ENCODE measurements around the gene HDAC10.
A peak's percentile ranks its signal among the peaks of the same experiment; 100 is the strongest.
"Not testable (repeated sequence)": the region's sequence is repeated elsewhere in the genome, so short reads cannot be mapped to it uniquely, and the experiment has no call there.

The HDAC10 gene

DNA sequence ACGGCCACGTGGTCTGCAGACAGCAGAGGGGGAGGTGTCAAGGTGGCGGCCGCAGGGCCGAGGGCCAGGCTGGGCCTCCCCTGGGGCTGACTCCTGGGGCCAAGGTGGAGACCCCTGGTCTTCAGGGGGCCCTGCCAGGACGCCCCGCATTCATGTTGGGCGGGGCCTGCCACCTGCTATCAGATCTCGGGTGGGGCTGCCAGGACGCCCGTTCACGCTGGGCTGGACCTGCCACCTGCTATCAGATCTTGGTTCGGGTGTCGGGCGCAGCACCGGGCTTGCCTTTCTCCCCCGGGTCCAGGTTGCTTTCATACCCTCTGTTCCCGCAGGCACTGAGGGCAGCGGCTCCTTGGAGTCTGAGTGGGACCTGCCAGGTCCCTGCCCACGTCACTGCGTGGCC is 35.2 kb upstream of the HDAC10 start:
- in situ Hi-C loops (cut with MboI; ENCODE audit: low pct_unique_long_range_greater_than_20kb, low sequenced_read_pairs), result no loop called here
- no peak for DNase-seq

DNA sequence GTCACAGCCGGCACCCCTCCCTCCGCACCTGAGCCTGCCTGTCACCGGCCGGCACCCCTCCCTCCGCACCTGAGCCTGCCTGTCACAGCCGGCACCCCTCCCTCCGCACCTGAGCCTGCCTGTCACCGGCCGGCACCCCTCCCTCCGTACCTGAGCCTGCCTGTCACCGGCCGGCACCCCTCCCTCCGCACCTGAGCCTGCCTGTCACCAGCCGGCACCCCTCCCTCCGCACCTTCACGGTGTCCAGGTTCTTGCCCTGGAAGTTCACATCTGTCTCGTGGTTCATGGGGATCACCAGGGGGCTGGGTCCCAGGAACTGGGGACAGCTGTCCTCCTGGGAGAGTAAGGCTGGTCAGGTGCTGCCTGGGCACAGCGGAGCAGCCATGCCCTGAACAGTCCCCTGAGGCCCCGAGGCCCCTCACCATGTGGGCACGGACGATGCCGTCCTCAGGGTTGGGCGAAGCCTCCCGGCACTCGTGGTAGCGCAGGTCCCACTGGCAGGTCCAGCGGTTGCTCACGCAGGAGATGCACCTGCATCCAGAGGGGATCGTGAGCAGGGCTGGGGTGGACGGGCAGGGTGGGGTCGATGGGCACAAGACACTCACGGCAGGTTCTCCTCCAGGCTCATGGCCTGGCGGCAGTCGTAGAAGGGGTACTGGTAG is 34.6 kb upstream of the HDAC10 start:
- in situ Hi-C loops (cut with MboI; ENCODE audit: low pct_unique_long_range_greater_than_20kb, low sequenced_read_pairs), result no loop called here
- DNase-seq, result no peak

DNA sequence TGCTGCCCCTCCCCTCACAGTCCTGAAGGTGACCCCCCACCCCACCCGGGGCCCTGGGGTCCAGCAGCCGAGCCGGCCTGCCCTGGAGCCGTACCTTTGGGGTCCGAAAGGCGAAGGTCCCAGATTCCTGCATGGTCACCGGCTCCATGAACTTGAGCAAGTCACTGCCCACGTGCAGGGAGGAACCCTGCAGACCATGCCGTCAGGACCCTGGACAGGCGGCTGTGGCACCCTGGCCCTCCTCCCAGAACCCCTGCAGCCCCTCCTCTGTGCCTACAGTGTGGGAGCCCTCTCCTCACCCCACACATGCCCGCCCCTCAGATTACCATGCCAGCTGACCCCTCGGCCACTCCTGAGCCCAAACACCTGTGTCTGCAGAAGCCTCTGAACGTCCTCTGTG is 33.4 kb upstream of the HDAC10 start:
- in situ Hi-C loops (cut with MboI; ENCODE audit: low pct_unique_long_range_greater_than_20kb, low sequenced_read_pairs), result no loop called here
- no peak for DNase-seq

DNA sequence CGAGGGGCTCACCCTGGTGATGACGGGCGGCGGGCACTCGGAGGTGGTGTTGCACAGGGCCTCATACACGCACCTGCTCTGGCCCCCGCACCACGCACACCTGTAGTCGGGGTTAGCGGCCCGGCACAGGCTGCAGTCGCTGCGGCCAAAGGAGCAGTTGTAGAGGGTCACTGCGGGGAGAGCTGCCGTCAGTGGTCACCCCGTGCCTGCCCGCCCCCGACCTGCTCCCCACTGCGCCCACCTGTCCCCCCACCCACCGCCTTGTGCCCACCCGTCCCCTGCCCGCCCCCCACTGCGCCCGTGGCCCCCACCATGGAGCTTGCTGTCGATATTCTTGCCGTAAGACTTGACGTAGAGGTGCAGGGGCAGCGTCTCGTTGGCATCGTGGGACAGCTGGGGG is 32.8 kb upstream of the HDAC10 start:
- in situ Hi-C loops (cut with MboI; ENCODE audit: low pct_unique_long_range_greater_than_20kb, low sequenced_read_pairs), result no loop called here
- no peak for DNase-seq

DNA sequence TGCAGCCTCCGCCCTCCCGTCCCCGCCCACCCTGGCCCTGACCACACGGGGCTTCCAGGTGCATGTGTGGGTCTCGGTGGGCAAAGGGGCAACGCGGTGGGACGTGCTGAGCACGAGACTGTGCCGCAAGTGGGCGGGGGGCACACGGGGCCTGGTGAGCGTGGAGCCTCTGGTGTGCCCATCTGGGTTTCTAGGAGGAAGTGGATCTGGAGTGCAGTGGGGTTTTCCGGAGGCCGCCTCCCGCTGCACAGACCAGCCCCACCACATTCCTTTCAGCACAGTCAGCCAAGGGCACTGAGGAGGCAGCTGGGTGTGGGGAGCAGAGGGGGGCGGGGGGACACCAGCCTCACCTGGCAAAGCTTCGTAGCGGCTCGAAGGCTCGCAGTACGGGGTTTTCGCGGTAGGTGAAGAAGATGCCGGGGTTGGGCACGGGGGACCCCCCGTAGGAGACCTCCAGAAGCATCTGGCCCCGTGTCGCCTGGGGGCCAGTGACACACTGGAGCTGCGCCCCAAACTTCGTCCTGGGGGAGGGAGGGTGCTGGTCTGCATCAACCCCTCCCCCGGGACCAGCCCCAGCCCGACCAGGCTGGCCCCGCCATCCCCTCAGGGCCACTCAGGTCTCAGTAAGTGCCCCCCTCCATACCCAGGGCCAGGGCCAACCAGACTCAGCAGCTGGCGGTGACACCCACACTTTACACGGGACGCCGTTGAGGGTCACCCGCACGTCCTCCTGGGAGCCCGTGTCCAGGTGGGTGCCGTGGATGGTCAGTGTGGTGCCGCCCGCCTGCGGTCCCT is 31.5 kb upstream of the HDAC10 start:
- in situ Hi-C loops (cut with MboI; ENCODE audit: low pct_unique_long_range_greater_than_20kb, low sequenced_read_pairs), result no loop called here
- no peak for DNase-seq

DNA sequence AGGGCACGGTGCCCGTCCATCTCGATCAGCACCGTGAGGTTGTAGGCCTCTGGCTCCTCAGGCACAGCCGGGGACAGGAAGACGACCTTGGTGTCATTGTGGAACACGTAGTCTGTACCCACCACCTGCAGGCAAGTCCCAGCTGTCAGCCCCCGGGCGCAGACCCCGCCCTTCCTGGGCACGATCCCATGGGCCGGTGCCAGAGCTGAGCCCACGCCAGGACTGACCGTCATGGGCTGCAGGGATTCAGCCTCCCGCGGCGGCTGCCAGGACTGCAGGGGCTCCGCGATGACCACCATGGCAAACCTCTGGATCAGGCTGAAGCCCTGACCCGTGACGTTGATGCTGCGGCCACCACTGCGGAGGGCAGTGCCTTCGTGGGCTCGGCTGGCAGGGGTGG is 30.9 kb upstream of the HDAC10 start:
- DNase-seq, result no peak
- in situ Hi-C loops (cut with MboI; ENCODE audit: low pct_unique_long_range_greater_than_20kb, low sequenced_read_pairs), result no loop called here

DNA sequence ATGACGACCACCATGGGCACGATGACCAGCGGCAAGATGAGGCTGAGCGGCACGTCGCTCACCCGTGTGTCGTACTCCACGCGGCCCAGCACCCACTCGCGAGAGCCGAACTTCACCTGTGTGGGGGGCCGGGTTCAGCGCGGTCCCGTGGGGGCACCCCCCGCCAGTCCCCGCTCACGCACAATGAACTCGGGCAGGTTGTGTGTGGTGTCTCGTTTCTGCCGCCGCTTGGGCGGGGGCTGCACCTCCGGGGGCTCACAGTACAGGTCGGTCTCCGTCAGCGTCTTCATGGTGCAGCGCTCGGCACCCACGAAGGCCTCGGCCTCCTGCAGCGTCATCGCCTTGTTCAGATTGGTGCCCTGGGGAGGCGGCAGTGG is 30.3 kb upstream of the HDAC10 start:
- in situ Hi-C loops (cut with MboI; ENCODE audit: low pct_unique_long_range_greater_than_20kb, low sequenced_read_pairs), result no loop called here
- no peak for DNase-seq

DNA sequence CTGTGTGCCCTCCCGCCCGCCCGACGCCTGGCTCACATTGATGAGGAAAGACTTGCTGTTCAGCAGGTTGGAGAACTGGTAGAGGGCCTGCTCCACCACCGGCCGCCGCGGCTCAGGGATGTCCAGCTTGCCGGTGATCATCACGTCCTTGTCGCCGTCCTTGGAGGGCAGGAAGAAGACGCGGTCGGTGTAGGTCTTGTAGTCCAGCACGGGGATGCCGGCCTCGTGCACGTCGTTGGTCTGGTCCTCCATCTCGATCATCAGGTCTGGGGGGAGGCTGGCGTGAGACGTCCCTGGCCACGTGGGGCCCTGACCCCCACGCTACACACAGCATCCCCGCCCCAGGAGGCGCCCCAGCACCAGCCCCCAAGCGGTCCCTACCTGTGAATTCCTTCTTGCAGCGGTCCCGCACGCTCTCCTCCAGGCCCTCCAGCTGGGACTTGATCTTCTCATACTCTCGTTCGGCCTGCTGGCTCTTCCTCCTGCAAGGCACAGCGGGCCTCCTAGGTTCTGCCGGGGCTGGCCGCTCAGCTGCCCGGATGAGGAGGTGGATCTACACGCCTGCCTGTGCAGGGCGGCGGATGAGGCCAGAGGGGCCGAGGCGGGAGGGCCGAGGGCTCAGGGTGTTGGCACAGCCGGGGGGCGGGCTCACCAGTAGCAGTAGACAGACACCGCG is 29.8 kb upstream of the HDAC10 start:
- no peak for DNase-seq
- in situ Hi-C loops (cut with MboI; ENCODE audit: low pct_unique_long_range_greater_than_20kb, low sequenced_read_pairs), result no loop called here

DNA sequence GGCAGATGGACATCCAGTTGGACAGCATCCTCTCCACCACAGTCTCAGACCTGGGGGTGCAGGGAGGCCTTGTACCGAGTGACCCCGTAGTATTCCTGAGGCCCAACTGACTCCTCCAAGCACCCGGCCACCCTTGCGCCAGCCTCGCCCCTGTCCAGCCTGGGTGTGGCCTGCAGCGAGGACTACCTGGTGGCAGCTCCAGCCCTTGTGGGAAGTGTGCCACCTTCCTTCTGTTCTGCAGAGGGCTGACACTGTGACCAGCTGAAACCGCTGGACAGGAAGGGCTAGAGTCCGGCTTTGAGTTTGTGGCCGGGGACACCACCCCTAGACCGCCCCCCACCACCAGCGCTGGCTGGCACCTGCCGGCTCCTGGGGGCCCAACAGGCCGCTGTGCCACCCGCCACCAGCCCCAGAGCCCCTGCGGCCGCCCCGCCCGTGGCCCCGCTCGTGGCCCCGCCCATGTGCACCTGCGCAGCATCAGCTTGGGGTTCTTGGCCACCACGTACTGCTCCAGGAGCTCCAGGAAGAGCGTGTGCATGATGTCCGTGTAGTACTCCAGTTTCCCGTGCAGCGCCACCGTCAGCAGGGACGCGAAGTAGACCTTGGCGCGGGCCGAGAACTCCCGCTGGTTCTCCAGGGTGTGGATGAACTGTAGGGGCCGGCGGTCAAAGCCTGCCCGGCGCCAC is 29.1 kb upstream of the HDAC10 start:
- in situ Hi-C loops (cut with MboI; ENCODE audit: low pct_unique_long_range_greater_than_20kb, low sequenced_read_pairs), result no loop called here
- DNase-seq, result no peak

DNA sequence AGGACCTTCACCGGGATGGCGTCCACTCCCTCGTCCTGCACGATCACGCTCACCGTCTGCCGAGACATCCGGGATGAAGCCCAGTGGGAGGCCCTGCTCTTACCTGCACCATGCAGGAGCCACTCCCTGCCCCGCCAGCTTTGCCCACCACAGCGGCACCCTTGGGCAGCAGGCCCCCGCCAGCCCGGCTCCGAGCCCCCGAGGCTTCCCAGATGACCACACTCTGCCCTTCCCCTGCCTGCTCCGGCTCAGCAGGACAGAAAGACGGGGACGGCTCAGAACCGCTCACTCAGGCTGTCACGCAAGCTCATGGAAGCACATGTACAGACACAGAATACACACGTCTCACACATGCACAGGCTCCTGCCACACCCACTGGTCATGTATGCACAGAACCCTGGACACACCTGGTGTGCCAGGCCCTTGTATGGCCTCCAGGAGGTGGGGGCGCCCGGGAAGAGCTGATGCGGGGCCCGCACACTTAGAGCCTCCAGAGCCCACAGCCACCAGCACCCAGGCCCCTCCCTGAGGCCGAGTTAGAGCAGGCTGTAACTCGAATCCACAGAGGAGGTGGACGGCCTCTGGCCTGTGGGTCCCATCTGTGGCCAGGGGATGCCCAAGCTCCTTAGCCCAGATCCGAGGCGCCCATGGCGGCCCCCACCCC is 28.0 kb upstream of the HDAC10 start:
- DNase-seq, result no peak
- in situ Hi-C loops (cut with MboI; ENCODE audit: low pct_unique_long_range_greater_than_20kb, low sequenced_read_pairs), result loop anchor here (10.0 kb wide), 1 partner anchor 46 kb away; the partner anchor contains the start of gene DENND6B

DNA sequence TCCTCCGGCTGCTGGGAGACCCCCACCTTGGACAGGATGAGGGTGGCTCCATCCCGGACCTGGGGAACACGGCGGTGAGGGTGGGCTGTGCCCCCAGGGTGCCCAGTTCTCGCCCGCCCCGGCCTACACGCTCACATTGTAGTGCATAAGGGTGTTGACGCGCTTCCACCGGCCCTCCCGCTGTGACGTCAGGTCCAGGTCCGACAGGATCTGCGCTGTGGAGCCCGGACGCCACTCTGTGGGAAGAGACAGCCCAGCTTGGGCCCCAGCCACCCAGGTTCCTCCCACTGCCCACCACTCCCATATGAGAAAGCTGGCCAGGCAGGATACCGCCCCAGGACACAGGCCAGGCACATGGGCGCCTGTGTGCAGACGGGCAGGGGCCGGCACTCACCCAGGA is 27.4 kb upstream of the HDAC10 start:
- DNase-seq, result no peak
- in situ Hi-C loops (cut with MboI; ENCODE audit: low pct_unique_long_range_greater_than_20kb, low sequenced_read_pairs), result loop anchor here (10.0 kb wide), 1 partner anchor 46 kb away; the partner anchor contains the start of gene DENND6B

DNA sequence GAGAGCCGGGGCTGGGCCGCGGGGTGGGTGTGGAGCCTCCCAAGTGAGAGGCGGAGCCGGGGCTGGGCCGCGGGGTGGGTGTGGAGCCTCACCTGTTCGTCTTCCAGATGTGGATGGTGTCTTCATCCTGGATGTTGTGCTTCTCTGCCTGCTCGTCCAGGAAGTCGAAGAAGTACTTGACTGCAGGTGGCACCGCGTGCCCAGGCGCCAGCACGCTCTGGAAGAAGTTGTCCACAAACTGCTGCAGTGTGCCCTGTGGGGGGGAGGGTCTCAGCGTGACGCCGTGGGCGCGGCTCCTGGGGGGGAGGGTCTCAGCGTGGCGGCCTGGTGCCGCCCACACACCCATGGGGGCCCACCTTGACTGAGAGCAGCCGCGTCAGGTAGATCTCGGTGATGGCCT is 26.7 kb upstream of the HDAC10 start:
- no peak for DNase-seq
- in situ Hi-C loops (cut with MboI; ENCODE audit: low pct_unique_long_range_greater_than_20kb, low sequenced_read_pairs), result loop anchor here (10.0 kb wide), 1 partner anchor 47 kb away; the partner anchor contains the start of gene DENND6B

DNA sequence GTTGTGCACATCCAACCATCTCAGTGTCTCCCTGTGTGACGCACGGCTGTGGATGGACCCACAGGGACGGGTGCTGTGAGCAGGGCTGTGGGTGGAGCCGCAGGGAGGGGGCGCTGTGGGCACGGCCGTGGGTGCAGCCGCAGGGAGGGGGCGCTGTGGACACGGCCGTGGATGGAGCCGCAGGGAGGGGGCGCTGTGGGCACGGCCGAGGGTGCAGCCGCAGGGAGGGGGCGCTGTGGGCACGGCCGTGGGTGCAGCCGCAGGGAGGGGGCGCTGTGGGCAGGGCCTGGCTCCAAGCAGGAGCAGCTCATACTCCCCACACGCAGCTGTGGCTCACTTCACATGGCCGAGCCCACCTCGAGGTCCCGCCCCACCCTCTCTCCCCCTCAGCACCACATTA is 25.1 kb upstream of the HDAC10 start:
- in situ Hi-C loops (cut with MboI; ENCODE audit: low pct_unique_long_range_greater_than_20kb, low sequenced_read_pairs), result loop anchor here (10.0 kb wide), 1 partner anchor 49 kb away; the partner anchor contains the start of gene DENND6B
- DNase-seq, result peak; percentile 53

DNA sequence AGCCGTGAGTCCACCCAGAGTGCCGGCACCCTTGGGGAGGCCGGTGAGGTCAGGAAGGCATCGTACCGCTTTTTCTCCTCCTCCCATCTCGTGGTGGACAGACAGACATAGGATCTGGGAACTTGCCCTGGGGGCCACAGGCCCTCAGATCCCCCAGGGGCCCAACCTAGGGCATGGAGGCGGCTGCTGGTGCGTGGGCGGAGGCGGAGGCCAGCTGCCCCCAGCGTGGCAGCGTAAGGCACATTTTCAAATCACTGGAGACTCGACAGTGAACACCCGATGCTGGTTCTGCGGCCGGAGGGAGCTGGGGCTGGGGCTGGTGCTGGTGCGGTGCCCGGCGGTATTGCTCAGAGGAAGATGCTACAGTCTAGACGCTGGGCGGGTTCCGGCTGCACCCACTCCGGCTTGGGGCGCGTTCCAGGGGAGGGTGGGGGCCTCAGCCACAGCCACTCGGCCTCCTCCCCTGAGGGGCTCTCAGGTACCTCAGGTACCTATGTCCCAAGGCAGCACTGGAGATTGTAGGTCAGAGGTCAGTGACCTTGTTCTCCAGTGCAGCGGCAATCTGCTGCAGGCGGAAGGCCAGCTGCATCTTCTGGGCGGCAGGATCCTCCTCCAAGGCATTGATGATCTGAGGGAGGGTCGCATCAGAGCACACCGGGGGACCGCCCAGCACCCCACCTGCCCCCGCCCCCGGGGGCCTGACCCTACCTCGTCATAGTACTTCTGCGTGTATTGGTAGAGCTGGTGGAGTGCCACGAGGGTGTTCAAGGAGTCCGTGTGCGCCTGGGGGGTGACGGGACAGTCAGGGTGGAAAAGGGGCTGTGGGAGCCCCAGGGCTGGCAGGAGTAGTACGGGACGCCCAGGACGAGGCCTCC is 24.4 kb upstream of the HDAC10 start:
- in situ Hi-C loops (cut with MboI; ENCODE audit: low pct_unique_long_range_greater_than_20kb, low sequenced_read_pairs), result loop anchor here (10.0 kb wide), 1 partner anchor 49 kb away; the partner anchor contains the start of gene DENND6B

DNA sequence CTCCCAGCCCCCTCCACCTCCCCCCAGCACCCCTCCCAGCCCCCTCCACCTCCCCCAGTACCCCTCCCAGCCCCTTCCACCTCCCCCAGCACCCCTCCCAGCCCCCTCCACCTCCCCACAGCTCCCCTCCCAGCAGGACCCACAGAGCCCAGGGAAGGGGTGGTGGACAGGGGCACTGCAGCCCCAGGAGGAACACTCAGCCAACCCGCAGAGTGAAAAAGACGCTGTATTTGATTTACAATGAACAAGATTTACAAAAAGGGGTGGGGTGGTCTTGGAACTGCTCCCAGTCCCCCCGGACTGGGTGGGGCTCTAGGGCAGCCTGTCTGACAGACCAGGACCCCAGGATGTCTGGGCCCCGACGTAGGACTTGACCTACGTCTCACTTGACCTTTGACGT is 23.7 kb upstream of the HDAC10 start:
- in situ Hi-C loops (cut with MboI; ENCODE audit: low pct_unique_long_range_greater_than_20kb, low sequenced_read_pairs), result loop anchor here (10.0 kb wide), 1 partner anchor 50 kb away; the partner anchor contains the start of gene DENND6B
- no peak for DNase-seq

More for the DNA sequence above, 24.4 kb upstream of the HDAC10 start:
- DNase-seq, result no peak

DNA sequence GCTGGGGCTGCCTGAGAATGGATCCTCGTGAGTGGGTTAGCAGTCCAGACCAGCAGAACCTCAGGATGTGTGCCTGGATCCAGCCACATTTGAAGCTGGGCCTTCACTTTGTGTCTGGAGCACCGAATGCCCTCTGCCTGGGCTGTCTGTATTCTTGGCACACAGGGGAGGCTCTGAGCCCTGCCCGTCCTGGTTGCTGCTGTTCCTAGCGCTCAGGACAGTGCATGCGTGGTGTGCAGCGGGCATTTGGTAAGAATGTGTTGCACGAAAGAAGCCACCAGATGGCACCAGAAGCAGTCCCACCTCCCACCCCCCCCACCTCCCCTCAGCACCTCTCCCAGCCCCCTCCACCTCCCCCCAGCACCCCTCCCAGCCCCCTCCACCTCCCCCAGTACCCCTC is 23.2 kb upstream of the HDAC10 start:
- in situ Hi-C loops (cut with MboI; ENCODE audit: low pct_unique_long_range_greater_than_20kb, low sequenced_read_pairs), result loop anchor here (10.0 kb wide), 1 partner anchor 50 kb away; the partner anchor contains the start of gene DENND6B
- peak; percentile 75 for DNase-seq

DNA sequence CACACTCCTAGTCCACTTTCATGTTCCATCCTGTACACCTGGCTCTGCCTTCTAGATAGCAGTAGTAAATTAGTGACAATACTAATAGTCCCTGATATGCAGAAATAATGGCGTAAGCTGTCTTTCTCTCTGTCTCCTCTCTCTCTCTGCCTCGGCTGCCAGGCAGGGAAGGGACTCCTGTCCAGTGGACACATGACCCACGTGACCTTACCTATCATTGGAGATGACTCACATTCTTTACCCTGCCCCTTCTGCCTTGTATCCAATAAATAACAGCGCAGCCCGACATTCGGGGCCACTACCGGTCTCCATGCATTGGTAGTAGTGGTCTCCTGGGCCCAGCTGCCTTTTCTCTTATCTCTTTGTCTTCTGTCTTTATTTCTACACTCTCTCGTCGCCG is 22.7 kb upstream of the HDAC10 start:
- in situ Hi-C loops (cut with MboI; ENCODE audit: low pct_unique_long_range_greater_than_20kb, low sequenced_read_pairs), result loop anchor here (10.0 kb wide), 1 partner anchor 51 kb away; the partner anchor contains the start of gene DENND6B

DNA sequence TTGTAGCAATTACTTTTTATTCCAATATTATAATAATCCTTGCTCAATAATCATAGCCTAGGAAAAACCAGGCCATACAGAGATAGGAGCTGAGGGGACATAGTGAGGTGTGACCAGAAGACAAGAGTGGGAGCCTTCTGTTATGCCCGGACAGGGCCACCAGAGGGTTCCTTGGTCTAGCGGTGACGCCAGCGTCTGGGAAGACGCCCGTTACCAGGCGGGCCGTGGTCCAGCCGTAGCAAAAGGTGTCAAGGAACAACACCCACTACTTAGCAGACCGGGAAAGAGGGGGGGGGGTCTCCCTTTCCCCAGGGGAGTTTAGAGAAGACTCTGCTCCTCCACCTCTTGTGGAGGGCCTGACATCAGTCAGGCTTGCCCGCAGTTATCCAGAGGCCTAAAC is 22.3 kb upstream of the HDAC10 start:
- in situ Hi-C loops (cut with MboI; ENCODE audit: low pct_unique_long_range_greater_than_20kb, low sequenced_read_pairs), result loop anchor here (10.0 kb wide), 1 partner anchor 51 kb away; the partner anchor contains the start of gene DENND6B
- DNase-seq, result not testable (repeated sequence)

More for the DNA sequence above, 22.7 kb upstream of the HDAC10 start:
- DNase-seq, result not testable (repeated sequence)

All from KBM-7 (cell line).